ENCODE measurements around the gene RUNDC3A.
"Not testable (repeated sequence)": the region's sequence is repeated elsewhere in the genome, so short reads cannot be mapped to it uniquely, and the experiment has no call there.

The RUNDC3A gene

GRCh38 chr17:44318077-44318892 is 9.9 kb downstream of the RUNDC3A start:
- DNase-seq (ENCODE audit: low spot score): no peak

- DNase-seq (ENCODE audit: low spot score): no peak
These were observed 11.7 kb downstream of the RUNDC3A start for GRCh38 chr17:44320066-44320465.

DNA sequence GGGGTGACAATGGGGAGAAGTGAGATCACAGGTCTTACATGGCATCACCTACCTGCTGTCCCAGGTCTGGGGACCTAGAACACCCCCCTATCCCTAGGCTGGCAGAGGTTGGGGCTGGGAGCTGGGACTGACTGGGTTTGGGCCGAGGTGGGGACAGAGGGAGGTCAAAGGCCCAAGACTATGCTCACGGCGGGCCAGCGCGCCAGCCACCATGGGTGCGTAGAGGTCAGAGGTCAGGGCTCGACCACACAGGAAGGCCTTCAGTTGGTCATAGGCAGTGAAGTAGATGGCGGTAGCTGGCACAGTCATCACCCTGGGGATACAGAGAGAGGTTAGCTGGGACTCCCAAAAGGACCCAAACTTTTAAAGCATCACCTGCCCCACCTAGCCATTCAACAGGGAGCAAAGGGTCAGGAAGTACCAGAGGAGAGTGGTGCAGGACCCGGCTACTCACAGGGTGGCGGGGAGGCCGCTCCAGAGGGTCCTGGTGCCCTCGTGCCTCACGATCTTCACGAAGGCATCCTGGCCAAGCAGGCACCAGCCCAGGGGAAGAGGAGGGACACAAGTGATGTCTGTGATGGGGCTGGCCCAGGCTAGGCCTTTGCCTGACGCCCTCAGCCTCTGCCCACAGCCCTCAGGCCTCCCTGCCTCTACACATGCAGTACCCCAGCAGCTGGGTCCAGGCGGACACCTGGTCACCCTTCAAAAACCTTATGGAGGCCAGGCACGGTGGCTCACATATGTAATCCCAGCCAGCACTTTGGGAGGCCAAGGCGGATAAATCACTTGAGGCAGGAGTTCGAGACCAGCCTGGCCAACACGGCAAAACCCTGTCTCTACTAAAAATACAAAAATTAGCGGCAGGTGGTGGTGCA is 13.1 kb downstream of the RUNDC3A start:
- no peak for DNase-seq (ENCODE audit: low spot score)

DNA sequence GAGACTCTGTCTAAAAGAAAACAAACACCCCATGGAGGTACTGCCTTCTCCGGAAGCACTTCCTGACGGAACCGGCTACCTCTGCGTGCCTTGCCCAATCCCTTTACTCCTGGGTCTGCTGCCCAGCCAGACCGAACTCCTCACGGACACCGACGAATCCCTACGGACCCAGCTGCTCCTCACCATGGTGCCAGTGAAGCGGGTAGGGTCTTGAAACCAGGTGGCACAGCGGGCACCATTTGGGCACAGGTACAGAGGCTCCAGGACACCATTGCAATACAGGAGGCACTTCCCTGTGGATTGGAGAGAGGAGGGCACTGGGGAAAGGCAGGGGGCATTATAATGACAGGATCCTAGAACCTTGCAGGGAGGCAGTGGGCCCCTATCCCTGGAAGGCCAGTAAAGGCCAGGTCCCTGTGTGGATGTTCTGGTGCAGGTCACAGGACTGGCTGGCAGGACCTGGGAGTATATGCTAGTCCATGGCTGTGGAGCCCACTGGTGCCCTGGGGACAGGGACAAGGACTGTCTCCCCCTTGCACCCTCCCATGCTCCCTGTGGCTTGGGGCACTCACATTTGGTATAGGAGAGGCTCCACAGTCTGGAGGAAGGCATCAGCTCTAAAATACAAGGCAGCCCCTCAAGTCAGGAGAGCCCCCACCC is 14.0 kb downstream of the RUNDC3A start:
- DNase-seq (ENCODE audit: low spot score): no peak

GRCh38 chr17:44323359-44324091 is 15.1 kb downstream of the RUNDC3A start:
- no peak for DNase-seq (ENCODE audit: low spot score)

DNA sequence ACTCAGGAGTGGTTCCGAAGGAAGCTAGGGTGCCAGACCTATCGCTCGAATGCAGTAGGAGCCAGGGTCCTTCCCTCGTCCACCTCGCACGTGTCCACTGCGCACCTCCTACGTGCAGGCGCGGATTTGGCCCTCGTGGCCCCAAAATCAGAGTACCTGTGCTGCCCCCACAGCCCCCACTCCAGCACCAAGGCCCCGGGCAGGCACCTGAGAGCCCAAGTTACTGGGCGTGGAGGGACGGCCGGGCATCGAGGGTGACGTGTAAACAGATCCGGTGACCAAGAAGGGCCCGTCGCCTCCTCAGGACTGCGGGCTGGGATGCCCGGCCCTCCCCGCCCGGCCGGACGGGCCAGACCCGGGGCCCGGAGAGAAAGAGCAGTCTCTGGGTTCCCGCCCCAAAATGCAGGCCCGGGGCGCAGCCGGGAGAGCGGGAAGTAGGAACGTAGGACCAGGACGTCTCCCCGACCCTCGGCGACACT is 15.7 kb downstream of the RUNDC3A start:
- no peak for DNase-seq (ENCODE audit: low spot score)

DNA sequence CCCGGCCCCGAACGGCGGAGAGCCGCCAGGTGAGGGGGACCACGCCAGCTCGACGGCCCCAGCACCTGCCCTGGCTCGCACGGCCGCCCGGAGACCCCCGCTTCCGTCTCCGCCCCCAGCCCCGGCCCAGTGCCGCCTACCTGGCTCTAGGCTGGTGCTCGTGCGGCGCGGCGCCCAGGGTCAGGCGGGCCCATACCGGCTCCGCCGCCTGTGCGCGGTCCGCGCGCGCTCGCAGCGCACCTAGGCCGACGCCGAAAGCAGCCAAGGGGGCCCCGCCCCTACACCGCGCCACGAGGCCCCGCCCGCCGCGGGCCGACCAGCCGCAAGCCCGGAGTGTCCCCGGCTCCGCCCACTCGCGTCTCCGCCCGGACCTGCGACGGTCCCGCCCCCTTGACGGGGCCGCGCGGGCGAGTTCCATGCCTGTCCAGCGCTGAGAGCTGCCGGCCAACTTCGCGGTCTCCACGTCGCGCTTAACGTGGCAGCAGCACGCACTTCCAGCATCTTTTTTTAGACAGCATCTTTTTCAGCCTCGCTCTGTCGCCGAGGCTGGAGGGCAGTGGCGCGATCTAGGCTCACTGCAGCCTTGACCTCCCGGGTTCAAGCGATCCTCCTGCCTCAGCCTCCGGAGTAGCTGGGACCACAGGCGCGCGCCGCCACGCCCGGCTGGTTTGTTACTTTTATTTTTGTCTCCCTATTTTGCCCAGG is 16.3 kb downstream of the RUNDC3A start, which contains the start of gene SLC25A39:
Gene SLC25A39 (minus strand): TSS at position 253 of the 705 bp plus-strand sequence. CDS start 1,261 bp downstream, outside the sequence.
- DNase-seq (ENCODE audit: low spot score): peak; percentile 95

DNA sequence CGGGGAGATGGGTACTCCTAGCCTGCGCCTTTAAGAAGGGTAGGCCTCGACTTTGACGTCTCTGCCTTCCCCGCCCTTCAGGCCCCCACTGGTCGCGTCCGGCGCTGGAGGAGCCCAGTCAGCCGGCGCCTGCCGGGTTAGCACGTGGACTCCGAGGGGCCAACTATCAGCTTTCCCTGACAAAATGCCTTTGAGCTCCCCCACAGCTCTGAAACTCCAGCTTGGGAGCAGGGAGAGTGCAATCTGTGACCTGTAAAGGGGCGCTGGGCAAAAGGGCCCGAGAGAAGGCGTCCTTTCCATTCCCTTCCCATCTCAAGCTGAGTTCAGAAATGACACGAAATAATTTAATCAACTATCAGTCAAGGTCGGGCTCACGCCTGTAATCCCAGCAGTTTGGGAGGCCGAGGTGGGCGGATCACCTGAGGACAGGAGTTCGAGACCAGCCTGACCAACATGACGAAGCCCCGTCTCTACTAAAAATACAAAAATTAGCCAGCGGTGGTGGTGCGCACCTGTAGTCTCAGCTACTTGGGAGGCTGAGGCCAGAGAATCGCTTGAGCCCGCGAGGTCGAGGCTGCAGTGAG is 18.6 kb downstream of the RUNDC3A start:
- DNase-seq (ENCODE audit: low spot score): peak; percentile 94

DNA sequence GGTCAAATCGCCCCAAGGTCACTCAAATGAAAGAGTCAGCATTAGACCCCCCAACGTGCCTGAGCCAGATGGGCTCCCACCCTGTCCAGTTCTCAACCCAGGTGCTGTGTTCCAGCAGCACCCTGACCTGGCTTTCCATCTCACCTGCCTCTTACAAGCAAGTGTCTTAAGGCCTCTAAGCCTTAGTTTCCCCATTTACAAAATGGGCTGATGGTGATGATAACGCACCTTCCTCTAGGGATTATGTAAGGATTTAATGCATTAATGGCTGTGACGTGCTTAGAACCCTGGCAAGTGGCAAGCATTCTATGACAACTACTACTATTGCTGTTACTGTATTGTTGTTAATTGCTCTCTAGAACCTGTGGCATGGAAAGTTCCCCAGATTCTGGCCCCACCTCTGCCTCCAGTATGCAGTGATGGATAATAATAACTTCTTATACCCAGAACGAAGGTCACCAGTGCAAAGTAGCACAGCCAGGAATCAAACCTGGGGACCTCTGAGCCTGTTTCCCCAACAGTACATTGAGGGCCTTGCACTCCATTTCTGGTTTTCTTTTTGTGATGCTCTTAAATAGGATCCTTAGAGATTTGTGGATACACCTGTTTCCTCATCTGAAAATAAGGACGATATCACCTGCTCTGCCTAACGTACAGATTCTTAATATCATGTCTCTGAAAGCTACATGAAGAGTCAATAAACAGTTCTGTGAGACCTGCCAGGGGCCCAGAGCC is 19.5 kb downstream of the RUNDC3A start:
- no peak for DNase-seq (ENCODE audit: low spot score)

- not testable (repeated sequence) for DNase-seq (ENCODE audit: low spot score)
These were observed 21.1 kb downstream of the RUNDC3A start for GRCh38 chr17:44329516-44329915.

GRCh38 chr17:44330263-44330662 is 21.9 kb downstream of the RUNDC3A start:
- DNase-seq (ENCODE audit: low spot score): not testable (repeated sequence)

DNA sequence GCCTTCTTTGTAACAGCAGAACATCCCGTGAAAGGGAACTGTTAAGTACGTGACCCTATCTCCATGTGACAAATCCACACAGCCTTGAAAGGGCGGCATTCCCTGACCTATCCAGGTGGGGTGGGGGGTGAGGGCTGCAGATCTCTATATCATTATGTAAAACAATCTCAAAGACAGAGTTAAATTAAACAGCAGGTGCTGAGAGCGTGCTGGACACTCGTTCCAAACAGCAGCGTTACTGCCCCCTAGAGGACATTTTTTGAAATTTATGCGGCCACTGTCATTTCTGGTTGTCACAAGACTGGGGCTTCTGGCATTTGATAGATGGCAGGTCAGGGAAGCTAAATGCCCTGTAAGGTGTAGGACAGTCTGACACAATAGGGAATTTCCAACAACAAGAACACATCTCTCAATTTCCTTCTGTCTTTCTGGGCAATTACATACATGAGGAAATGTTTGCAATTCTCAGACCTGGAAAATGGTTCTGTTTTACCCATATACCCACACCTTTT is 22.9 kb downstream of the RUNDC3A start:
- peak; percentile 89 for DNase-seq (ENCODE audit: low spot score)

- no peak for DNase-seq (ENCODE audit: low spot score)
These were observed 25.0 kb downstream of the RUNDC3A start for GRCh38 chr17:44333371-44333770.

- DNase-seq (ENCODE audit: low spot score): no peak
These were observed 25.9 kb downstream of the RUNDC3A start for GRCh38 chr17:44334315-44334714.

- DNase-seq (ENCODE audit: low spot score): no peak
These were observed 26.3 kb downstream of the RUNDC3A start for GRCh38 chr17:44334727-44335126.

DNA sequence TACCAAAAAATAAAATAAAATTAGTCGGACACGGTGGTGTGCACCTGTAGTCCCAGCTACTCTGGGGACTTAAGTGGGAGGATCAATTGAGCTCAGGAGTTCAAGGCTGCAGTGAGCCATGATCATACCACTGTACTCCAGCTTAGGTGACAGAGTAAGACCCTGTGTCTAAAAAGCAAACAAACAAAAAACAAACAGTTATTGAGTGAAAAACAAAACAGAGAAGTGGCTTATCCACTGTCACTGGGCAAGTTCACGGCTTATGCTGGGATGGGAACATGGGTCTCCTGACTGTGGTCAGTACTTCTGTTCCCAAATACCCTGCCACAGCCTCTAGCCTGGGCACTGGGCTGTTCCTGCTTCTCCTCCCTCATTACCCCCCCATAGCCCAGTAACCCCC is 27.2 kb downstream of the RUNDC3A start:
- DNase-seq (ENCODE audit: low spot score): no peak

- DNase-seq (ENCODE audit: low spot score): no peak
These were observed 27.6 kb downstream of the RUNDC3A start for GRCh38 chr17:44335968-44336367.

DNA sequence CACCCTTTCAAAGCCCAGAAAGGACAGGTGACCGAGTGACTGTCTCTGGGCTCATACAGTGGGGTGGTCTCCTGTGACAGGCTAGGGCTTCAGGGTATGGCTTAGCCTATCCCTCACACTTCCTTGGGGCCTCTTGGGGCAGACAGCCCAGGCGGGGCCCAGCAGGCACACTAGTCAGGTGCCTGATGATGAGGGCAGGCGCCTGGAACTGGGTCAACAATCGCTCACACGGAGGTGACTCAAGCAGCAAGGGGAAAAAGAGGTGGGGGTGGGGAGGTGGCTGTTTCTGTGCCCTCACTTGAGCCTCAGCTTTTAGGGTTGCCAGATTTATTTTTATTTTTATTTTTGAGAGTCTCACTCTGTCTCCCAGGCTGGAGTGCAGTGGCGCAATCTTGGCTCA is 30.3 kb downstream of the RUNDC3A start:
- DNase-seq (ENCODE audit: low spot score): no peak

DNA sequence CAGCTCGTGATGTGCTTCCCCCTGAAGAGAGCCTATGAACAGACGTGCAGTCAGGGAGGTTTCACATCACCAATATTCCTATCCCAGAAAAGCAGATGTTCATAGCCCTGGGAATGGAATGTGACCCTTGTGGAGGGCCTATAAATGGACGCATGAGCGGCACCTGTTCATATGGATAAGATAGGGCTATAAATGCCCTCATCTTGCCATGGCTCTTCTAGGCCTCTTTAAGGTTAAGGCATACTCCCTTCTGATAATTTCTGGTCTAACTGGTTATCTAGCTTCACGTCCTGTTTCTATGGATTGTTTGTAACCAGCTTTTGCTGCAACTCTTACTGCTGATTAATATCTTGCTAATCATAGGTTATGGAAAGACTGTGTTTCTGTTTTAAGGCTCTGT is 32.2 kb downstream of the RUNDC3A start:
- not testable (repeated sequence) for DNase-seq (ENCODE audit: low spot score)

Data from activated CD4-positive, alpha-beta T cell treated with anti-CD3 and anti-CD28 coated beads, Interleukin-2, Interleukin-4, amounts not matched to agents 100 ng/mL and 50 ng/mL, durations not matched to agents 16 hours and 8 hours (primary cell).